Vagina (tissue), 2 donors: ENCODE results near the gene JDP2.

Experiments used
- CTCF ChIP-seq, 3 experiments: fragments of 450-650 bp in 2 of 3; fragments of 200-600 bp in 1 of 3; sonication (generic) in 1 of 3; IDR thresholded peaks; one replicate each; pipeline ENCODE4 v1.5.1; 2017 to 2019; ENCODE audit warnings: antibody characterized with exemption in 3 of 3, mild to moderate bottlenecking in 2 of 3, moderate library complexity in 2 of 3
- POLR2AphosphoS5 ChIP-seq, 2 donors: sonication (generic); formaldehyde crosslinking; IDR thresholded peaks; one replicate each; pipeline ENCODE4 v1.9.0; 2017; ENCODE audit warnings: antibody characterized with exemption in 2 of 2, mild to moderate bottlenecking in 2 of 2, low read depth in 1 of 2; ENCODE audit not compliant: insufficient read depth in 1 of 2

GRCh38 chr14:75520852-75521251, 93.0 kb downstream of the JDP2 start:
- no peak for TF ChIP-seq CTCF (IDR thresholded peaks at IDR 0.05)
- no peak for TF ChIP-seq POLR2AphosphoS5 (IDR thresholded peaks at IDR 0.05; ENCODE audit: insufficient read depth in 1 of 2, low read depth in 1 of 2)
